PC-9 (cell line): ENCODE results near the gene PAPOLG.

Source experiments
- EZH2 ChIP-seq: fragments of 200-600 bp; sonication (generic); IDR thresholded peaks from 2 replicates; pipeline ENCODE4 v1.8.0; 2017; ENCODE audit warnings: antibody characterized with exemption, low read depth
- TF ChIP-seq, protein P1 (sequence below): fragments of 200-600 bp; sonication (generic); conservative IDR thresholded peaks from 2 replicates; pipeline ENCODE4 v1.6.1; 2017; ENCODE audit warnings: mixed run types, antibody characterized with exemption, mild to moderate bottlenecking, moderate library complexity

DNA sequence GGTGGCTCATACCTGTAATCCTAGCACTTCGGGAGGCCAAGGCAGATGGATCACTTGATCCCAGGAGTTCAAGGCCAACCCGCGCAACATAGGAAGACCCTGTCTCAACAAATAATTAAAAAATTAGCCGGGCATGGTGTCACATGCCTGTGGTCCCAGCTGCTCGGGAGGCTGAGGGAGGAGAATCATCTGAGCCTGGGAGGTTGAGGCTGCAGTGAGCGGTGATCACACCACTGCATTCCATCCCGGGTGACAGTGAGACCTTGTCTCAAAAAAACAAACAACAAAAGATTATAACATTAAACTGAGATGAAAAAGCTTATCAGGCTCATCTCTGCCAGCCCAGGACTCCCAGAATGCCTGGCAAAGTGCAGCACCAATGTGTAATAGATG, 50.5 kb downstream of the PAPOLG start:
- TF ChIP-seq, protein P1, sequence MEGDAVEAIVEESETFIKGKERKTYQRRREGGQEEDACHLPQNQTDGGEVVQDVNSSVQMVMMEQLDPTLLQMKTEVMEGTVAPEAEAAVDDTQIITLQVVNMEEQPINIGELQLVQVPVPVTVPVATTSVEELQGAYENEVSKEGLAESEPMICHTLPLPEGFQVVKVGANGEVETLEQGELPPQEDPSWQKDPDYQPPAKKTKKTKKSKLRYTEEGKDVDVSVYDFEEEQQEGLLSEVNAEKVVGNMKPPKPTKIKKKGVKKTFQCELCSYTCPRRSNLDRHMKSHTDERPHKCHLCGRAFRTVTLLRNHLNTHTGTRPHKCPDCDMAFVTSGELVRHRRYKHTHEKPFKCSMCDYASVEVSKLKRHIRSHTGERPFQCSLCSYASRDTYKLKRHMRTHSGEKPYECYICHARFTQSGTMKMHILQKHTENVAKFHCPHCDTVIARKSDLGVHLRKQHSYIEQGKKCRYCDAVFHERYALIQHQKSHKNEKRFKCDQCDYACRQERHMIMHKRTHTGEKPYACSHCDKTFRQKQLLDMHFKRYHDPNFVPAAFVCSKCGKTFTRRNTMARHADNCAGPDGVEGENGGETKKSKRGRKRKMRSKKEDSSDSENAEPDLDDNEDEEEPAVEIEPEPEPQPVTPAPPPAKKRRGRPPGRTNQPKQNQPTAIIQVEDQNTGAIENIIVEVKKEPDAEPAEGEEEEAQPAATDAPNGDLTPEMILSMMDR = no peak
- TF ChIP-seq EZH2 = no peak
